Endometrial microvascular endothelial cells (primary cell): ENCODE results near the gene VPS29. TPM values are rescaled to one million over a fixed set of nuclear protein-coding genes. Genes with fewer than 3 reads are reported as not detected.

Experiments
- in situ Hi-C: cut with HindIII; loops from 2 replicates; pipeline ENCODE4 v1.10.0; 2017; ENCODE audit warnings: low sequenced_read_pairs, low pct_unique_long_range_greater_than_20kb; ENCODE audit errors: inconsistent ontology term
- total RNA-seq: library from RNA; depleted of rRNA; stranded (reverse); fragments of >200 nt; gene quantifications from one replicate; pipeline ENCODE4 v1.2.3, GENCODE V29; 2015; ENCODE audit errors: inconsistent ontology term

VPS29 gene
- total RNA-seq, 1 donor from 2014 or later = 134 TPM

GRCh38 chr12:110531741-110532333 lies 29.9 kb upstream of the VPS29 start:
- in situ Hi-C loops = no loop called here

- in situ Hi-C loops = no loop called here
Observed at GRCh38 chr12:110530511-110530910, 28.6 kb upstream of the VPS29 start.

- in situ Hi-C loops = no loop called here
Observed at GRCh38 chr12:110528277-110528839, 26.4 kb upstream of the VPS29 start.

- in situ Hi-C loops = loop anchor here (25.0 kb wide), 1 partner anchor 216 kb away; the partner anchor contains the start of gene PPP1CC
Observed at GRCh38 chr12:110520876-110521712, 19.2 kb upstream of the VPS29 start.

- in situ Hi-C loops = loop anchor here (25.0 kb wide), 1 partner anchor 219 kb away; the partner anchor contains the start of gene PPP1CC
Observed at GRCh38 chr12:110518014-110518413, 16.1 kb upstream of the VPS29 start.

GRCh38 chr12:110516995-110517394 lies 15.1 kb upstream of the VPS29 start:
- in situ Hi-C loops = loop anchor here (25.0 kb wide), 1 partner anchor 220 kb away; the partner anchor contains the start of gene PPP1CC

- in situ Hi-C loops = loop anchor here (25.0 kb wide), 1 partner anchor 223 kb away; the partner anchor contains the start of gene PPP1CC
Observed at GRCh38 chr12:110514363-110514762, 12.5 kb upstream of the VPS29 start.

GRCh38 chr12:110513842-110514241 lies 11.9 kb upstream of the VPS29 start:
- in situ Hi-C loops = loop anchor here (25.0 kb wide), 1 partner anchor 223 kb away; the partner anchor contains the start of gene PPP1CC

GRCh38 chr12:110508071-110508586 lies 6.2 kb upstream of the VPS29 start:
- in situ Hi-C loops = loop anchor here (25.0 kb wide), 1 partner anchor 229 kb away; the partner anchor contains the start of gene PPP1CC

GRCh38 chr12:110505332-110505731 lies 3.4 kb upstream of the VPS29 start:
- in situ Hi-C loops = loop anchor here (25.0 kb wide), 1 partner anchor 232 kb away; the partner anchor contains the start of gene PPP1CC

- in situ Hi-C loops = loop anchor here (5.0 to 25.0 kb wide), 2 partner anchors 36 to 234 kb away; partner anchors contain the start of genes FAM216A, GPN3 and PPP1CC
Observed at GRCh38 chr12:110503432-110503831, 1.5 kb upstream of the VPS29 start.

GRCh38 chr12:110501399-110501751 lies 536 bp downstream of the VPS29 start:
- in situ Hi-C loops = loop anchor here (5.0 to 25.0 kb wide), 2 partner anchors 34 to 236 kb away; partner anchors contain the start of genes FAM216A, GPN3 and PPP1CC

GRCh38 chr12:110498984-110499706 lies 2.8 kb downstream of the VPS29 start:
- in situ Hi-C loops = no loop called here

- in situ Hi-C loops = no loop called here
Observed at GRCh38 chr12:110475426-110475825, 26.5 kb downstream of the VPS29 start.

GRCh38 chr12:110468214-110469048 lies 33.5 kb downstream of the VPS29 start, which contains the start of the genes FAM216A and GPN3:
FAM216A (plus strand) TSS chr12:110468845; CDS start chr12:110468876, 31 bp downstream.
GPN3 (minus strand) TSS chr12:110468257; CDS start chr12:110468203, 54 bp downstream.
- in situ Hi-C loops = loop anchor here (5.0 kb wide), 1 partner anchor 34 kb away; the partner anchor contains the start of genes RAD9B and VPS29

- in situ Hi-C loops = loop anchor here (5.0 kb wide), 1 partner anchor 34 kb away; the partner anchor contains the start of genes RAD9B and VPS29
Observed at GRCh38 chr12:110467847-110468213, 34.1 kb downstream of the VPS29 start.

GRCh38 chr12:110466791-110467190 lies 35.1 kb downstream of the VPS29 start:
- in situ Hi-C loops = loop anchor here (5.0 kb wide), 1 partner anchor 36 kb away; the partner anchor contains the start of genes RAD9B and VPS29
